H54 (cell line): ENCODE results near the gene TMEM120B.
"Not testable (repeated sequence)": the region's sequence is repeated elsewhere in the genome, so short reads cannot be mapped to it uniquely, and the experiment has no call there.

Source experiments
- DNase-seq: peaks from one replicate; pipeline ENCODE4 v3.0.0; 2011; ENCODE audit warnings: low spot score, mixed read lengths; ENCODE audit not compliant: insufficient read length
- FAIRE-seq: peaks from 3 replicates; lab custom pipeline; 2011; peaks lifted over from hg19 to GRCh38; lab: Jason Lieb, UNC
- POLR2A ChIP-seq: IDR thresholded peaks from 2 replicates; pipeline ENCODE4 v1.6.1; 2011; ENCODE audit warnings: low read depth, mild to moderate bottlenecking, low read length

The TMEM120B gene

DNA sequence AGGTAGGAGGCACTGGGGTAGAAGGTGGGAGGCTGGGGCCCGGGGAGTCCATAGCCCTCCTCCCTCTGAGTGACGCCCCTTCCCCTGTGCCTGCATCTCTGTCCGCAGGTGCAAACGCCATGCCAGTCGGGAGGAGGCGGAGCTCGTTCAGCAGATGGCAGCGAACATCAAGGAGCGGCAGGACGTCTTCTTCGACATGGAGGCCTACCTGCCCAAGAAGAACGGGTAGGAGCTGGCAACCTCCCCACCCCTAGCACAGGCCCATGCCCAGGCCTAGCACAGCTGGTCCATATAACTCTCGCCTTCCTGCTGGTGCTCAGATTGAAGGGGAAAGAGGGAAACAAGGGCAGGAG lies 35.6 kb downstream of the TMEM120B start:
- TF ChIP-seq POLR2A: no peak
- no peak for FAIRE-seq
- DNase-seq: no peak

DNA sequence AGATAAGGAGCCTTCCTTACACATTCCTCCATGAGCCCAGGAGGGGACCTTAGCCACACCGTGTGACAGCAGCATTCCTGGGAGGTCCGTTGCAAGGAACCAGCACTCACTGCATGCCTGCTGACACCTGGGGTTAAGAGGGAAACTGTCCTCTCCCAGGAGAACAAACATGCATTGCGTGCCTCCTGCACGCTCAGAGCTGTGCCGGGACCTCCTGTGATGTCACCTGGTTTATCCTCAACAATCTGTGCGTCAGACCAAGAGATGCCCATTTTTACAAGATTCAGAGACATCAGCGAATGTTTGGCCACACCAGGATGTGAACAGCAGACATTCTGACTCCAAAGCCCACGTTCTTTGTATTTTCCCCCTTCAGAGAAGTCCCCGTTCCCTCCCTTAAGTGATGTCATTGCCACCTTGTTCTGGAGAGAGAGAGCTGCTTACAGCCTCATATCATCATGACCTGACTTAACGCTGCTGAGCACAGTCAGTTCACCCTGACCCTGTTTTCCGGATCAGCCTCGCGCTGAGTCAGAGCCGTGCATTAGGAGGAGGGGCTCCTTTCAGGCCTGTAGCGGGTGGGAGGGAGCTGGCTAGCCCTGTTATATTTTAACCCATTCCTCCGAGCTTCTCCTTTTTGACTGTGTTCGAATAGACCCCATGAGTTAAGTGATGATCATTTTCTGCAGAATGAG lies 36.2 kb downstream of the TMEM120B start:
- no peak for TF ChIP-seq POLR2A
- DNase-seq: peak; percentile 90
- peak; percentile 96 for FAIRE-seq

DNA sequence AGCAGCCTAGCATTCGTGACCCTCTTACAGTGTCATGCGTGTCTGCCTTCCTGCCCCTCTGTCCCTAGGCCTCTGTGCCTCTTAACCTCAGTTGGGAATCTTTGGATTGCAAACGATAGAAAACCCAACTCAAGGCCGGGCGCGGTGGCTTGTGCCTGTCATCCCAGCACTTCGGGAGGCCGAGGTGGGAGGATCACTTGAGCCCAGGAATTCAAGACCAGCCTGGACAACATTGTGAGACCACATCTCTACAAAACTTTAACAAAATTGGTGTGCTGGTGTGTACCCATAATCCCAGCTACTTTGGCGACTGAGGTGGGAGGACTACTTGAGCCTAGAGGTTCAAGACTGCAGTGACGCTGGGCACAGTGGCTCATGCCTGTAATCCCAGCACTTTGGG lies 36.7 kb downstream of the TMEM120B start:
- TF ChIP-seq POLR2A: no peak
- DNase-seq (no peak), FAIRE-seq (no peak)

DNA sequence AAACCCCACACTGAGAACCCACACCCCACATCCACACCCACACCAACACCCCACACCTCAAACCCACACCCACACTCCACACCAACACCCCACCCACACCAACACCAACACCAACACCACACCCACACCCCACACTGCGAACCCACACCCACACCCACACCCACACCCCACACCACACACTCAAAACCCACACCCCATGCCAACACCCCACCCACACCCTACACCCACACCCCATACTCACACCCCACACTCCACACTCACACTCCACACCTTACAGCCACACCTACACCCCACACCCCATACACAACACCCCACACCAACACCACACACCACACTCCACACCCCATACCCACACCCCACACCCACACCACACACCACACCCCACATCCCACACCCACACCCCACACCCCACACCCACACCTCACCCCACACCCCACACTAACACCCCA lies 38.0 kb downstream of the TMEM120B start:
- TF ChIP-seq POLR2A: no peak
- DNase-seq (no peak), FAIRE-seq (no peak)

DNA sequence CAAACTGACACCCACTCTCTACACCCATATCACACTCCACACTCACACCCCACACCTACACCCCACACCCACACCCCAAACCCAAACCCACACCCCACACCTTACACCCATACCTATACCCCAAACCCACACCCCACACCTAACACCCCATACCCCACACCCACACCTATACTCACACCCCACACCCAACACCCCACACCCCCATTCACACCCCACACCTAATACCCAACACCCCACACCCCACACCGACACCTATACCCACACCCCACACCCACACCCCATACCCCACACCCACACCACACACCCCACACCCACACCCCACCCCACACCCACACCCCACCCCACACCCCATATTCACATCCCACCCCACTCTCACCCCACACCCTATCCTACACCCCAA lies 38.5 kb downstream of the TMEM120B start:
- TF ChIP-seq POLR2A: no peak
- FAIRE-seq: no peak
- no peak for DNase-seq

DNA sequence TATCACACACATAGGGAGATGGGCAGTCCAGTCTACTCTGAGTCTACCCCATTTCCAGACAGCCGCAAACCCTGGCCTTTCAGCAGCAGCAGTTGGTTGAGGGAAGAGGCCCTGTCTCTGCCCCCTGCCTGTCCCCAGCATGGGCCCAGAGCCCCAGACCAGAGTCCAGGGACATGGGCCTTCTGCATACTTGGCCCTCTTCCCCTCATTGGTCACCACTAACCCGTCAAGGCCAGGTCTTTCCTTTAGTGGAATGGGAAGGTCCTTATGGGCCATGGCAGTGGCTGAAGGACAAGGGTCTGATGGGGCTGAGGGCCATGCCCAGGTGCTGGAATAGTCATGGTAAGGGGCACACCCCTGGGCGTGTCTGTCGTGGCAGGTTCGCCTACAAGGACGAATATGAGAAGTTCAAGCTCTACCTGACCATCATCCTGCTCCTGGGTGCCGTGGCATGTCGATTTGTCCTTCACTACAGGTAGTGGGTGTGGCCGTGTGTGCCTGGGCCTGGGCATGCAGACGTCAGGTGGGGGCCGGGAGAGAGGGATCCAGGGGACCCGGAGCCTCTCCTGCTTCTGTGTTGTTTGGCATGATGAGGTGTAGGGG lies 39.3 kb downstream of the TMEM120B start:
- DNase-seq (no peak), FAIRE-seq (no peak)
- no peak for TF ChIP-seq POLR2A

DNA sequence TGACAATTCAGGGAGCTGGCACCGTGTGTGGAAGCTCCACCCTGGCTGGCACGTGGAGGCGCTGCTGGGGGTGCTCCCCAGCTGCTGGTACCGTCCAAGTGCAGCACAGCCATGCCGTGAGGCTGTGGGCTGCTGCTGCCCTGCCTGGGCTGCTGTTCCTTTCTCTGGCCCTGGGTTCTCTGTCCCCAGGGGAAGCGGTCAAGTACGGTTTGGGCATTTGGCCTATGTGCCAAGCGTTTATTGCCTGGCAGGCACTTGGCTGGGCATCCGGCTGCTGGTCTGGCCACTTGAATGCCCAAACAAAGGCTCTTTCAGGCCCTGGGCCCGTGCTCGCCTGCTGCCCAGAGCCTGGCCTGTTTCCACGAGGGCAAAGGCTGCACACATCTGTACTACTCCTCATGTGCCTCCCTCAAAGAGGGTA lies 41.3 kb downstream of the TMEM120B start:
- no peak for DNase-seq
- FAIRE-seq: no peak
- no peak for TF ChIP-seq POLR2A

DNA sequence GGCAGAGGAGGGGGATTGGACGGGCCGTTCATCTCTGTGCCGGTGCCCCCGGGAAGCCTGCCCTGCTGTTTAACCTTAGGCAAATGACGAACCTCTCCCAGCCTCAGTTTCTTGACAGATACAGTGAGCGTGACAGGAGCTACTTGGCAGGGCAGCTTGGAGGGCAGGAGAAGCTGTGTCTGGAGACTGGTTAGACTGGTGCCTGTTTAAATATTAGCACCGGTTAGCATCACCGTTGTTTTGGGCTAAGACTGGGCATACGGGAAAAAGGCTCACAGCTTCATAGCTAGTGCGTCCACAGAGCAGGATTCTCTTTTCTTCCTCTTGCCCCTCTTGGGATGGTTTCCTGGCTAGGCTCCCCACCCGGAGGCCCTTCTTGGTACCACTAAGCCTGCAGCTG lies 42.3 kb downstream of the TMEM120B start:
- DNase-seq (no peak), FAIRE-seq (no peak)
- no peak for TF ChIP-seq POLR2A

DNA sequence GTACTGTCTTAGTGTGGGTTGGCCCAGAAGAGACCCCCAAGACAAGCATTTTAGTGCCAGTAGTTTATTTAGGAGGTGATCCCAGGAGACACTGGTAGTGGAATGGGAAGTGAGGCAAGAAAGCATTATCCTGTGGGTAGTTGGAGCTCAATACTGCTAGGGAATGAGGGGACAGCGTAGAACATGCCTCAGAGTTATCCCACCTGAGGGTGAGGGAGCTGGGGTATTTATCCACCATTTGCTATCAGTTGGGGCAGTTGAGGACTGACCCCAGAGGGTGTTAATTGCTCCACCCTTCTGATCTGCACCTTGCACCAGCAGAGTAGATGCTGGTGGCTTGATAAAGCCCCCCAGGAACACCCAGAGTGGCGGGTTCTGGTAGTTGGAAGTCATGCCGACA lies 43.0 kb downstream of the TMEM120B start:
- TF ChIP-seq POLR2A: no peak
- DNase-seq (no peak), FAIRE-seq (no peak)

DNA sequence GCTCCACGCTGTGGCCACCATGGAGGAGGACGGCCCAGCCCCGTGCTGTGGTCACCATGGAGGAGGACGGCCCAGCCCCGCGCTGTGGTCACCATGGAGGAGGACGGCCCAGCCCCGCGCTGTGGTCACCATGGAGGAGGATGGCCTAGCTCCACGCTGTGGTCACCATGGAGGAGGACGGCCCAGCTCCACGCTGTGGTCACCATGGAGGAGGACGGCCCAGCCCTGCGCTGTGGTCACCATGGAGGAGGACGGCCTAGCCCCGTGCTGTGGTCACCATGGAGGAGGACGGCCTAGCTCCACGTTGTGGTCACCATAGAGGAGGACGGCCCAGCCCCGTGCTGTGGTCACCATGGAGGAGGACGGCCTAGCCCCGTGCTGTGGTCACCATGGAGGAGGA lies 46.0 kb downstream of the TMEM120B start:
- not testable (repeated sequence) for FAIRE-seq, DNase-seq

DNA sequence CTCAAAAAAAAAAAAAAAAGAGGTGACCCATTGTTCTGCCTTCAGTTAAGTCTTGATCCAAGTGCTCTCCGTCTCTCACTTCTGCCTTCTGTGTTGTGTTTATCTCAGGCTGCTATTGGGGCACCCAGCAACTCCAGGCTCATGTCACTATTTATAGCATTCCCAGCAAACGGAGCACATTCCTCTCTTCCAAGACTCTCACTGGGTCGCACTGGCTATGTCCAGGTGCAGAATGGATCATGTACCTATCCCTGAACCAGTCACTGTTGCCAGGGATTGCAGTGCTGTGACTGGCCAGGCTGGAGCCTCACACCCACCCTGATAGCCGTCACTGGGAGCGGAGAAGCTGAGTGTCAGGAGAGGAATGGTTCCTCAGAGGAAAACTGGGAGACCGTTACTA lies 49.7 kb downstream of the TMEM120B start:
- DNase-seq: no peak
- no peak for TF ChIP-seq POLR2A
- no peak for FAIRE-seq

DNA sequence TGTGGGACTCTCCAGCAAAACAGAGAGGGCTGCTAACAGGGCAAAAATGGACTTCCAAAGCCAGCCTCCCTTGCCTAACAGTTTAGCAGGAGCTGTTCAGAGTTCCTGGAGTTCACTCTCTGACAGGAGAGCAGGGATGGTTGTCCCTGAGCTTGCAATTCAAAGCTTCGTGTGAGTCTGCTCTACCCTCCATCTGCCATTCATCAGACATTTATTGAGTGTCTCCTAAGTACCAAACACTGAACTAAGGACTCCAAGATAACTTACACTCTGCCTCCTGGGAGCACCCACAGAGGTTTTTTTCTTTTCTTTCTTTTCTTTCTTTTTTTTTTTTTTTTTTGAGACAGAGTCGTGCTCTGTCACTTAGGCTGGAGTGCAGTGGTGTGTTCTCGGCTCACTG lies 52.3 kb downstream of the TMEM120B start:
- DNase-seq (no peak), FAIRE-seq (no peak)
- no peak for TF ChIP-seq POLR2A

DNA sequence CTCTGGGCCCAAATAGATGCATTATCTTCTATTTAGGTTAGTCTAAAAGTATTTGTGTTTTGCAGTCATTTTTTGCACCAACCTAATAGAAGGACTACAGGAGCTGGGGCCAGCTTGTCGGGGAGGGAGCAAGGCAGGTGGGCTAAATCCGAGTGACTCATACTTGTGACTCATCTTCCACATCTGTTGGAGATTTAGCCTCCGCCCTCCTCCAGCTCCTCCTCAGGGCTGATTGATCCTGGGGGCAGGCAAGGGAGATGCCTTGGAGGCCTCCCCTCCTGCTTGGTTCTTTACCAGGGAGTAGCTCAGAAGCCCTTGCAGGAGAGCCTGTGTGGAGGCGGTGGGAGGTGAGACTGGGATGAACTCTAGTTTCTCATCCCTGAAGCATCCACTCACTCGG lies 53.0 kb downstream of the TMEM120B start:
- DNase-seq: peak; percentile 65
- FAIRE-seq: peak; percentile 41
- no peak for TF ChIP-seq POLR2A

DNA sequence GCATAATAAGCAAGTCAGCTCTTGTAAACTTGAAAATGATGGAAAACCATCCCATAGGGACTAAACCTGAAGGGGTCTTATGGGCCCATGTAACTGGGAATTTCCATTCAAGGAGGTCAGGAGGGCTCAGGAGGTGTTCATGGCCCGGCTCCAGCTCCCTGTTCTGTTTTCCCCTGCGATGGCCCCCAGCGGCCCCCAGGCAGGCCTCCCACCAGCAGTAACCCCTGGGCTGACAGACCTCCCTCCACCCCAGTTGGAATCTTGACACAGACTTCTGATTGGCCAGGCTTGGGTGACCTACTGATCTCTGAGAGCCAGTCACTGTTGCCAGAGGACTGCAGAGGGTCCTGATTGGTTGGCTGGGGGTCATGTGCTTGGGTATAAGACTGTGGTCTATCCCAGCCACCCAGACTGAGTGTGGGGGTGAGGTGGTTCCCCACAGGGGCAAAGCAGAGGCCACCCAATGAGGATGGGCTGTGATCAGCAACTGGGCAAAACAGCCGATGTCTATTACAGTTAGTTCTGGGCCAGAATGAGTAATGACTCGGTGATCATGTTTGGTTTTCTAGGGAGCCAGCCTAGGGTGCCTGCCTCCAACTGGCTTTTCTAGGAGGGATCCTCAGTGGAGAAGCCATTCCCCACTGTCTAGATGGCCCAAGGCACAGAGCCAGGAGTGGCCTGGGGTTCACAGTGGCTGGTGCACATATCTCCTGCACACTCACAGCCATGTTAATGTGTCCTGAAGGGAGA lies 53.9 kb downstream of the TMEM120B start:
- FAIRE-seq: no peak
- TF ChIP-seq POLR2A: no peak
- no peak for DNase-seq
